GM12878 (cell line): ENCODE results near the gene MYT1. TPM values are rescaled to one million over a fixed set of nuclear protein-coding genes. Genes with fewer than 3 reads are reported as not detected.
"Not testable (repeated sequence)": the region's sequence is repeated elsewhere in the genome, so short reads cannot be mapped to it uniquely, and the experiment has no call there.

Experiments
- ATAC-seq: fragments of 200-7000 bp; cut with Tn5 transposase; 3 replicates; pipeline ENCODE4 v1.9.1; 2020; ENCODE audit warnings: mild to moderate bottlenecking, moderate library complexity
- BruUV-seq: library from RNA; stranded (reverse); fragments of 400-500 nt; replicated peaks from 2 replicates; lab custom pipeline; 2021; lab: Mats Ljungman, UMichigan
- CTCF ChIA-PET: fragments of 300-600 bp; sonication (Branson Sonifier 250); formaldehyde crosslinking; extraction: SDS; loops from one replicate; lab custom pipeline; 2021; ENCODE audit warnings: inconsistent platforms; lab: Yijun Ruan, JAX
- POLR2A ChIA-PET: fragments of 350-600 bp; formaldehyde crosslinking; extraction: SDS; loops from one replicate; lab custom pipeline; 2021; ENCODE audit warnings: inconsistent platforms; lab: Charles Lee
- RAD21 ChIA-PET: fragments of 300-600 bp; sonication (Branson Sonifier 250); formaldehyde crosslinking; loops from one replicate; lab custom pipeline; 2023; ENCODE audit warnings: antibody characterized with exemption; ENCODE audit not compliant: unreplicated experiment; lab: Charles Lee
- SMC1A ChIA-PET: fragments of 300-600 bp; sonication (Branson Sonifier 250); formaldehyde crosslinking; loops from one replicate; lab custom pipeline; 2023; ENCODE audit not compliant: unreplicated experiment, uncharacterized antibody; lab: Charles Lee
- DNase-seq: peaks from one replicate; pipeline ENCODE4 v3.0.0-alpha.2; 2011; ENCODE audit warnings: low read depth, low spot score
- FAIRE-seq: peaks from 3 replicates; lab custom pipeline; 2011; peaks lifted over from hg19 to GRCh38; lab: Jason Lieb, UNC
- H2AFZ ChIP-seq: 2 replicates; pipeline ENCODE4 v1.6.0; 2011; ENCODE audit warnings: low read depth, low read length, control low read depth; ENCODE audit not compliant: control insufficient read depth
- H3K27ac ChIP-seq: 2 replicates; pipeline ENCODE4 v1.5.1; 2011; ENCODE audit warnings: control low read depth; ENCODE audit not compliant: control insufficient read depth, insufficient read depth
- H3K27me3 ChIP-seq, 2 experiments: replicated peaks in 1 of 2; 2 replicates each; pipeline versions ENCODE4 v1.6.0 to v1.6.1; 2011; ENCODE audit warnings: low read length in 1 of 2; ENCODE audit not compliant: control insufficient read depth in 2 of 2, insufficient read depth in 2 of 2
- H3K36me3 ChIP-seq, 2 experiments: 2 replicates each; pipeline ENCODE4 v1.5.1; 2011; ENCODE audit warnings: low read length in 1 of 2; ENCODE audit not compliant: control insufficient read depth in 2 of 2, insufficient read depth in 2 of 2
- H3K4me1 ChIP-seq: 2 replicates; pipeline ENCODE4 v1.6.1; 2011; ENCODE audit warnings: mild to moderate bottlenecking, low read length, moderate library complexity, mixed read lengths; ENCODE audit not compliant: control insufficient read depth, insufficient read depth
- H3K4me2 ChIP-seq: 2 replicates; pipeline ENCODE4 v1.6.0; 2011; ENCODE audit warnings: control low read depth; ENCODE audit not compliant: control insufficient read depth, insufficient read depth
- H3K4me3 ChIP-seq: fragments of 200-600 bp; sonication (generic); 2 replicates; pipeline ENCODE4 v1.5.1; 2016
- H3K79me2 ChIP-seq: 2 replicates; pipeline ENCODE4 v1.6.0; 2011; ENCODE audit warnings: low read length; ENCODE audit not compliant: control insufficient read depth, insufficient read depth
- H3K9ac ChIP-seq: 2 replicates; pipeline ENCODE4 v1.8.0; 2011; ENCODE audit warnings: low read length, control low read depth, mixed read lengths; ENCODE audit not compliant: control insufficient read depth, insufficient read depth
- H3K9me3 ChIP-seq: replicated peaks from 3 replicates; pipeline ENCODE4 v1.5.1; 2011; ENCODE audit warnings: mild to moderate bottlenecking, low read length; ENCODE audit not compliant: control insufficient read depth, insufficient read depth
- H4K20me1 ChIP-seq: 2 replicates; pipeline ENCODE4 v1.6.0; 2011; ENCODE audit not compliant: control insufficient read depth, insufficient read depth
- ATF3 ChIP-seq: IDR thresholded peaks from 2 replicates; pipeline ENCODE4 v1.6.1; 2011; ENCODE audit warnings: low read depth, mild to moderate bottlenecking, low read length, moderate library complexity, borderline replicate concordance; ENCODE audit errors: extremely low read depth
- PRDM15 ChIP-seq: fragments of 450-650 bp; formaldehyde crosslinking; IDR thresholded peaks from 2 replicates; pipeline ENCODE4 v1.4.0; 2020; ENCODE audit warnings: mild to moderate bottlenecking, moderate library complexity
- ZNF274 ChIP-seq: IDR thresholded peaks from one replicate; pipeline ENCODE4 v1.8.0; 2011; ENCODE audit not compliant: insufficient read length, insufficient read depth
- WGBS: methylation state at CpG from one replicate; pipeline ENCODE4 v1.1.6; 2016; ENCODE audit warnings: low lambda C conversion rate; ENCODE audit not compliant: insufficient replicate concordance, insufficient coverage; ENCODE audit errors: missing lambda C conversion rate; 5-methylcytosine and 5-hydroxymethylcytosine counted together
- in situ Hi-C: fragments of 300-500 bp; cut with MboI; formaldehyde crosslinking; loops from 9 replicates; pipeline ENCODE4 v1.14.3; 2018; ENCODE audit warnings: mixed read lengths
- intact Hi-C: fragments of 100-400 bp; cut with micrococcal nuclease; formaldehyde crosslinking; loops from one replicate; pipeline ENCODE4 v1.14.2; 2022; ENCODE audit not compliant: unreplicated experiment
- polyA plus RNA-seq, 11 experiments: library from polyadenylated mRNA; depleted of rRNA in 4 of 11; unstranded in 6 of 11; stranded (reverse) in 5 of 11; fragments of >200 nt; fragmentation: Nextera tagmentation in 4 of 11; fragmentation: Illumina TruSeq in 1 of 11; extraction: Ambion mirVana in 4 of 11; extraction: Trizol in 1 of 11; gene quantifications; 1 replicate in 1 of 11; 2 replicates in 10 of 11; pipeline versions ENCODE4 v1.2.1 to v1.2.3, GENCODE V29; 2011 to 2016; ENCODE audit warnings: inconsistent platforms in 2 of 11, missing spikeins in 2 of 11, low read depth in 1 of 11
- total RNA-seq, 4 experiments: library from RNA; depleted of rRNA in 3 of 4; stranded (reverse); fragments of >200 nt in 3 of 4; fragmentation: Illumina TruSeq in 1 of 4; extraction: Trizol in 1 of 4; gene quantifications; 2 replicates each; pipeline versions ENCODE4 v1.2.1 to v1.2.3, GENCODE V29; 2013 to 2021
- TF ChIP-seq, protein P1 (sequence below): fragments of 450-650 bp; conservative IDR thresholded peaks from 2 replicates; pipeline ENCODE4 v1.6.1; 2017; ENCODE audit warnings: mild to moderate bottlenecking, moderate library complexity
- TF ChIP-seq, protein P2 (sequence below): IDR thresholded peaks from 2 replicates; pipeline ENCODE4 v1.6.1; 2011; ENCODE audit warnings: mild to moderate bottlenecking, low read depth, low read length, moderate library complexity; ENCODE audit not compliant: insufficient replicate concordance

MYT1 gene
- total and polyA plus RNA-seq, 10 of the 15 experiments (the other 5 are each of a cell fraction or from before 2014, with no cell fraction given): 0.01 to 0.10 TPM; not detected in 8

GRCh38 chr20:64121586-64121985, 42.7 kb upstream of the MYT1 start (continued):
- TF ChIP-seq, protein P1, sequence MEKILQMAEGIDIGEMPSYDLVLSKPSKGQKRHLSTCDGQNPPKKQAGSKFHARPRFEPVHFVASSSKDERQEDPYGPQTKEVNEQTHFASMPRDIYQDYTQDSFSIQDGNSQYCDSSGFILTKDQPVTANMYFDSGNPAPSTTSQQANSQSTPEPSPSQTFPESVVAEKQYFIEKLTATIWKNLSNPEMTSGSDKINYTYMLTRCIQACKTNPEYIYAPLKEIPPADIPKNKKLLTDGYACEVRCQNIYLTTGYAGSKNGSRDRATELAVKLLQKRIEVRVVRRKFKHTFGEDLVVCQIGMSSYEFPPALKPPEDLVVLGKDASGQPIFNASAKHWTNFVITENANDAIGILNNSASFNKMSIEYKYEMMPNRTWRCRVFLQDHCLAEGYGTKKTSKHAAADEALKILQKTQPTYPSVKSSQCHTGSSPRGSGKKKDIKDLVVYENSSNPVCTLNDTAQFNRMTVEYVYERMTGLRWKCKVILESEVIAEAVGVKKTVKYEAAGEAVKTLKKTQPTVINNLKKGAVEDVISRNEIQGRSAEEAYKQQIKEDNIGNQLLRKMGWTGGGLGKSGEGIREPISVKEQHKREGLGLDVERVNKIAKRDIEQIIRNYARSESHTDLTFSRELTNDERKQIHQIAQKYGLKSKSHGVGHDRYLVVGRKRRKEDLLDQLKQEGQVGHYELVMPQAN: no peak
- TF ChIP-seq ATF3: no peak
- TF ChIP-seq, protein P2, sequence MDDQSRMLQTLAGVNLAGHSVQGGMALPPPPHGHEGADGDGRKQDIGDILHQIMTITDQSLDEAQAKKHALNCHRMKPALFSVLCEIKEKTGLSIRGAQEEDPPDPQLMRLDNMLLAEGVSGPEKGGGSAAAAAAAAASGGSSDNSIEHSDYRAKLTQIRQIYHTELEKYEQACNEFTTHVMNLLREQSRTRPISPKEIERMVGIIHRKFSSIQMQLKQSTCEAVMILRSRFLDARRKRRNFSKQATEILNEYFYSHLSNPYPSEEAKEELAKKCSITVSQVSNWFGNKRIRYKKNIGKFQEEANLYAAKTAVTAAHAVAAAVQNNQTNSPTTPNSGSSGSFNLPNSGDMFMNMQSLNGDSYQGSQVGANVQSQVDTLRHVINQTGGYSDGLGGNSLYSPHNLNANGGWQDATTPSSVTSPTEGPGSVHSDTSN: no peak
- TF ChIP-seq ZNF274: no peak
- TF ChIP-seq PRDM15 (CRISPR knock-in tag): no peak

DNA sequence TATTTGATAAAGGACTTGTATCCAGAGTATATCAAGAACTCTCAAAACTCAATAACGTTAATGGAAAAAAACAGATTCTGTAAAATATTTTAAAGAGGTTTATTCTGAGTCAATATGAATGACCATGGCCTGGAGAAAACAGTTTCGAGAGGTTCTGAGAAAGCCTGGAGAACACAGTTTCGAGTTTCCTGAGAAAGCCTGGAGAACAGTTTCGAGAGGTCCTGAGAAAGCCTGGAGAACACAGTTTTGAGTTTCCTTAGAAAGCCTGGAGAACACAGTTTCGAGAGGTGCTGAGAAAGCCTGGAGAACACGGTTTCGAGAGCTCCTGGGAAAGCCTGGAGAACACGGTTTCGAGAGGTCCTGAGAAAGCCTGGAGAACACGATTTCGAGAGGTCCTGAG, 41.3 kb upstream of the MYT1 start:
- H3K9me3 ChIP-seq, FAIRE-seq, BruUV-seq, in situ Hi-C loops, H3K27me3 ChIP-seq, H3K36me3 ChIP-seq, SMC1A ChIA-PET, H4K20me1 ChIP-seq, H3K9ac ChIP-seq, H2AFZ ChIP-seq, H3K79me2 ChIP-seq, H3K27ac ChIP-seq, ATAC-seq, H3K4me3 ChIP-seq, H3K4me1 ChIP-seq, H3K4me2 ChIP-seq, DNase-seq: not testable (repeated sequence)
- POLR2A ChIA-PET: interaction anchor here (1.0 kb wide), 1 partner anchor 31 kb away, joined by 3 read pairs; no protein-coding TSS in a partner anchor
- RAD21 ChIA-PET: interaction anchor here (1.1 to 1.3 kb wide), 3 partner anchors 16 to 39 kb away, joined by 3 to 6 read pairs (median 3); partner anchors contain the start of gene NPBWR2
- CTCF ChIA-PET: interaction anchor here (1.4 to 4.0 kb wide), 2 partner anchors 15 to 87 kb away, joined by 4 to 23 read pairs; partner anchors contain the start of genes C20orf204 and NPBWR2
- intact Hi-C loops: loop anchor here (5.0 kb wide), 1 partner anchor 586 kb away; the partner anchor contains the start of gene PTK6
- WGBS: 25% methylated on average over 11 of the region's 11 CpGs

DNA sequence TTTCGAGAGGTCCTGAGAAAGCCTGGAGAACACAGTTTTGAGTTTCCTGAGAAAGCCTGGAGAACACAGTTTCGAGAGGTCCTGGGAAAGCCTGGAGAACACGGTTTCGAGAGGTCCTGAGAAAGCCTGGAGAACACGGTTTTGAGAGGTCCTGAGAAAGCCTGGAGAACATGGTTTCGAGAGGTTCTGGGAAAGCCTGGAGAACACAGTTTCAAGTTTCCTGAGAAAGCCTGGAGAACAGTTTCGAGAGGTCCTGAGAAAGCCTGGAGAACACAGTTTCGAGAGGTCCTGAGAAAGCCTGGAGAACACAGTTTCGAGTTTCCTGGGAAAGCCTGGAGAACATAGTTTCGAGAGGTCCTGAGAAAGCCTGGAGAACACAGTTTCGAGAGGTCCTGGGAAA, 40.7 kb upstream of the MYT1 start:
- H3K36me3 ChIP-seq, H3K27ac ChIP-seq, DNase-seq, RAD21 ChIA-PET, in situ Hi-C loops, H3K79me2 ChIP-seq, CTCF ChIA-PET, H2AFZ ChIP-seq, H3K4me3 ChIP-seq, H3K4me1 ChIP-seq, BruUV-seq, H4K20me1 ChIP-seq, ATAC-seq, H3K9ac ChIP-seq, H3K27me3 ChIP-seq, H3K4me2 ChIP-seq, SMC1A ChIA-PET, H3K9me3 ChIP-seq, FAIRE-seq: not testable (repeated sequence)
- POLR2A ChIA-PET: interaction anchor here (1.0 kb wide), 1 partner anchor 32 kb away, joined by 3 read pairs; no protein-coding TSS in a partner anchor
- intact Hi-C loops: loop anchor here (5.0 kb wide), 1 partner anchor 586 kb away; the partner anchor contains the start of gene PTK6
- WGBS: 33% methylated on average over 11 of the region's 11 CpGs
